Thoracic aorta (tissue), 2 donors: ENCODE measurements around the gene NMT1. TPM values are rescaled to one million over a fixed set of nuclear protein-coding genes. Genes with fewer than 3 reads are reported as not detected.
A peak's percentile ranks its signal among the peaks of the same experiment; 100 is the strongest.
"Not testable (repeated sequence)": the region's sequence is repeated elsewhere in the genome, so short reads cannot be mapped to it uniquely, and the experiment has no call there.

Source experiments
- ATAC-seq: fragments of 150-250 bp; one replicate; pipeline ENCODE4 v1.8.0; 2017; ENCODE audit warnings: low read depth; ENCODE audit not compliant: insufficient number of reproducible peaks, low FRiP score
- DNase-seq: peaks from one replicate; pipeline ENCODE4 v3.0.0-alpha.2; 2020; ENCODE audit warnings: low spot score
- H3K27ac ChIP-seq, 2 donors: fragments of 200-600 bp; sonication (generic); 1 replicate in 1 of 2; 2 replicates in 1 of 2; pipeline ENCODE4 v1.5.1; 2016; ENCODE audit warnings: mild to moderate bottlenecking in 2 of 2, moderate library complexity in 2 of 2
- H3K27me3 ChIP-seq: fragments of 200-600 bp; sonication (generic); replicated peaks from 2 replicates; pipeline ENCODE4 v1.6.0; 2016; ENCODE audit warnings: mild to moderate bottlenecking; ENCODE audit not compliant: insufficient read depth
- H3K36me3 ChIP-seq: fragments of 200-600 bp; sonication (generic); one replicate; pipeline ENCODE4 v1.5.1; 2016
- H3K4me1 ChIP-seq, 2 donors: fragments of 200-600 bp; sonication (generic); 1 replicate in 1 of 2; 2 replicates in 1 of 2; pipeline versions ENCODE4 v1.5.1 to v1.6.0; 2016; ENCODE audit warnings: low read depth in 2 of 2, mild to moderate bottlenecking in 1 of 2; ENCODE audit not compliant: control insufficient read depth in 1 of 2
- H3K4me3 ChIP-seq: fragments of 200-600 bp; sonication (generic); 2 replicates; pipeline ENCODE4 v1.5.1; 2016; ENCODE audit warnings: mild to moderate bottlenecking
- H3K9me3 ChIP-seq: fragments of 200-600 bp; sonication (generic); 2 replicates; pipeline ENCODE4 v1.5.1; 2016
- CTCF ChIP-seq: fragments of 200-600 bp; sonication (generic); IDR thresholded peaks from one replicate; pipeline ENCODE4 v1.5.1; 2019; ENCODE audit warnings: antibody characterized with exemption
- total RNA-seq, 2 donors: library from RNA; depleted of rRNA; stranded (reverse); fragments of >200 nt; gene quantifications; one replicate each; pipeline versions ENCODE4 v1.1.0 to v1.2.3, GENCODE V29; 2016

NMT1 gene
- total RNA-seq, 2 donors from 2014 or later: 53.1 to 64.8 TPM

GRCh38 chr17:45046537-45047125, 14.5 kb upstream of the NMT1 start:
- Histone ChIP-seq H3K36me3 (no peaks in the 10 kb centered on the region), H3K4me3 (no peak overlapping the region), H3K4me1 (peaks cover 17 to 64% of the 10 kb centered on the region in 2 donors), H3K27me3 (no peaks in the 10 kb centered on the region), H3K9me3 (no peaks in the 10 kb centered on the region), H3K27ac (no peak overlapping the region)
- no peak for TF ChIP-seq CTCF
- ATAC-seq (no peak), DNase-seq (no peak)

- Histone ChIP-seq H3K27ac (peak overlapping the region in 1 of 2 donors; percentile 21), H3K4me1 (peaks cover 11 to 41% of the 10 kb centered on the region in 2 donors)
- ATAC-seq: no peak
Observed at GRCh38 chr17:45048795-45049563, 12.1 kb upstream of the NMT1 start.

GRCh38 chr17:45050481-45051059, 10.5 kb upstream of the NMT1 start:
- H3K4me3 ChIP-seq: peak overlapping the region; percentile 94
- no peaks in the 10 kb centered on the region for H3K27me3 ChIP-seq
- no peaks in the 10 kb centered on the region for H3K36me3 ChIP-seq
- ATAC-seq: no peak
- no peak for TF ChIP-seq CTCF
- H3K9me3 ChIP-seq: no peaks in the 10 kb centered on the region
- H3K4me1 ChIP-seq: peaks cover 11 to 28% of the 10 kb centered on the region in 2 donors
- H3K27ac ChIP-seq: peak overlapping the region; percentile 82 to 98
- DNase-seq: no peak

More at GRCh38 chr17:45048795-45049563, 12.1 kb upstream of the NMT1 start:
- TF ChIP-seq CTCF: peak; percentile 38
- Histone ChIP-seq H3K9me3 (no peaks in the 10 kb centered on the region), H3K27me3 (no peaks in the 10 kb centered on the region), H3K36me3 (no peaks in the 10 kb centered on the region), H3K4me3 (no peak overlapping the region)
- DNase-seq: no peak

GRCh38 chr17:45051060-45051719, 9.9 kb upstream of the NMT1 start, which contains the start of gene DCAKD:
TSS of gene DCAKD (minus strand) at chr17:45051632. CDS start at chr17:45034885, 16,747 bp downstream.
- Histone ChIP-seq H3K27ac (peak within 1 kb of the TSS; percentile 82 to 98), H3K36me3 (no peaks in the 10 kb centered on the region), H3K27me3 (no peaks in the 10 kb centered on the region), H3K4me3 (peak within 1 kb of the TSS; percentile 94), H3K9me3 (no peaks in the 10 kb centered on the region), H3K4me1 (peaks cover 11 to 25% of the 10 kb centered on the region in 2 donors)
- DNase-seq: peak; percentile 69
- TF ChIP-seq CTCF: peak; percentile 14
- peak; percentile 85 for ATAC-seq

- DNase-seq, H3K27ac ChIP-seq, H3K36me3 ChIP-seq, ATAC-seq, H3K27me3 ChIP-seq, H3K9me3 ChIP-seq: not testable (repeated sequence)
- peak overlapping the region; percentile 70 for H3K4me3 ChIP-seq
- peaks cover 11 to 25% of the 10 kb centered on the region in 2 donors for H3K4me1 ChIP-seq
Observed at GRCh38 chr17:45051720-45052051, 9.4 kb upstream of the NMT1 start.
